ENCODE results near the gene DMRTA1.

The DMRTA1 gene

GRCh38 chr9:22416692-22417060 lies 29.9 kb upstream of the DMRTA1 start:
- Histone ChIP-seq H3K4me3 (replicated peaks; ENCODE audit: low read depth, low read length) (no peak overlapping the region), H3K36me3 (ENCODE audit: control insufficient read depth, insufficient read depth, low read length) (no peaks in the 10 kb centered on the region), H3K27me3 (replicated peaks; ENCODE audit: control insufficient read depth, insufficient read depth, low read length) (no peaks in the 10 kb centered on the region)
- no peak for DNase-seq (ENCODE audit: extremely low read depth, insufficient read length)
- TF ChIP-seq CTCF (IDR thresholded peaks at IDR 0.05; ENCODE audit: insufficient read depth, low read length, poor library complexity, severe bottlenecking) = no peak

GRCh38 chr9:22423566-22423965 lies 23.1 kb upstream of the DMRTA1 start:
- no peak for DNase-seq (ENCODE audit: extremely low read depth, insufficient read length)
- no peaks in the 10 kb centered on the region for H3K36me3 ChIP-seq (ENCODE audit: control insufficient read depth, insufficient read depth, low read length)
- TF ChIP-seq CTCF (IDR thresholded peaks at IDR 0.05; ENCODE audit: insufficient read depth, low read length, poor library complexity, severe bottlenecking) = no peak

GRCh38 chr9:22424616-22425015 lies 22.0 kb upstream of the DMRTA1 start:
- TF ChIP-seq CTCF (IDR thresholded peaks at IDR 0.05; ENCODE audit: insufficient read depth, low read length, poor library complexity, severe bottlenecking) = no peak
- H3K4me3 ChIP-seq (replicated peaks; ENCODE audit: low read depth, low read length) = no peak overlapping the region
- H3K27me3 ChIP-seq (replicated peaks; ENCODE audit: control insufficient read depth, insufficient read depth, low read length) = no peaks in the 10 kb centered on the region
- DNase-seq (ENCODE audit: extremely low read depth, insufficient read length) = no peak
- H3K36me3 ChIP-seq (ENCODE audit: control insufficient read depth, insufficient read depth, low read length) = no peaks in the 10 kb centered on the region

More at GRCh38 chr9:22423566-22423965, 23.1 kb upstream of the DMRTA1 start:
- Histone ChIP-seq H3K27me3 (replicated peaks; ENCODE audit: control insufficient read depth, insufficient read depth, low read length) (no peaks in the 10 kb centered on the region), H3K4me3 (replicated peaks; ENCODE audit: low read depth, low read length) (no peak overlapping the region)

GRCh38 chr9:22425551-22425950 lies 21.1 kb upstream of the DMRTA1 start:
- no peak for DNase-seq (ENCODE audit: extremely low read depth, insufficient read length)
- TF ChIP-seq CTCF (IDR thresholded peaks at IDR 0.05; ENCODE audit: insufficient read depth, low read length, poor library complexity, severe bottlenecking) = no peak

GRCh38 chr9:22427226-22427880 lies 19.3 kb upstream of the DMRTA1 start:
- no peaks in the 10 kb centered on the region for H3K27me3 ChIP-seq (replicated peaks; ENCODE audit: control insufficient read depth, insufficient read depth, low read length)

More at GRCh38 chr9:22425551-22425950, 21.1 kb upstream of the DMRTA1 start:
- H3K4me3 ChIP-seq (replicated peaks; ENCODE audit: low read depth, low read length) = no peak overlapping the region
- no peaks in the 10 kb centered on the region for H3K27me3 ChIP-seq (replicated peaks; ENCODE audit: control insufficient read depth, insufficient read depth, low read length)
- no peaks in the 10 kb centered on the region for H3K36me3 ChIP-seq (ENCODE audit: control insufficient read depth, insufficient read depth, low read length)

More at GRCh38 chr9:22427226-22427880, 19.3 kb upstream of the DMRTA1 start:
- H3K36me3 ChIP-seq (ENCODE audit: control insufficient read depth, insufficient read depth, low read length) = no peaks in the 10 kb centered on the region
- DNase-seq (ENCODE audit: extremely low read depth, insufficient read length) = no peak
- no peak overlapping the region for H3K4me3 ChIP-seq (replicated peaks; ENCODE audit: low read depth, low read length)
- no peak for TF ChIP-seq CTCF (IDR thresholded peaks at IDR 0.05; ENCODE audit: insufficient read depth, low read length, poor library complexity, severe bottlenecking)

Data from GM06990 (cell line).